ENCODE measurements around the gene ANKRD63. TPM values are rescaled to one million over a fixed set of nuclear protein-coding genes. Genes with fewer than 3 reads are reported as not detected.

ANKRD63 gene
- total RNA-seq, 4 donors from 2014 or later, result not detected

GRCh38 chr15:40257656-40258450 lies 25.0 kb downstream of the ANKRD63 start:
- in situ Hi-C loops (cut with MboI; ENCODE audit: low pct_ligation_motif_present in 1 of 4, low pct_unique_long_range_greater_than_20kb in 1 of 4, low sequenced_read_pairs in 3 of 4) (loop anchor here in 1 of 4 donors (25.0 kb wide), 1 partner anchor 221 kb away; the partner anchor contains the start of gene SRP14), intact Hi-C loops (cut with DNase I; ENCODE audit: low total_unique reads) (no loop called here)
- no peaks in the 10 kb centered on the region for H3K36me3 ChIP-seq

GRCh38 chr15:40256638-40257235 lies 26.1 kb downstream of the ANKRD63 start:
- in situ Hi-C loops (cut with MboI; ENCODE audit: low pct_ligation_motif_present in 1 of 4, low pct_unique_long_range_greater_than_20kb in 1 of 4, low sequenced_read_pairs in 3 of 4), result loop anchor here in 1 of 4 donors (25.0 kb wide), 1 partner anchor 219 kb away; the partner anchor contains the start of gene SRP14
- H3K4me1 ChIP-seq, result peaks cover 5 to 22% (median 13%) of the 10 kb centered on the region in 4 donors
- H3K27me3 ChIP-seq, result peaks cover 23% of the 10 kb centered on the region
- 70 to 90% methylated on average over 2 to 17 of the region's 17 CpGs for WGBS, 2 donors (ENCODE audit: low coverage in 1 of 2)
- no peak overlapping the region for H3K4me3 ChIP-seq
- intact Hi-C loops (cut with DNase I; ENCODE audit: low total_unique reads), result no loop called here
- no peaks in the 10 kb centered on the region for H3K9me3 ChIP-seq
- no peak for DNase-seq
- TF ChIP-seq EP300 (IDR thresholded peaks at IDR 0.05; ENCODE audit: low read depth) (no peak), CTCF (IDR thresholded peaks at IDR 0.05) (no peak), POLR2AphosphoS5 (IDR thresholded peaks at IDR 0.05) (no peak), POLR2A (IDR thresholded peaks at IDR 0.05) (no peak)
- no peak overlapping the region for H3K27ac ChIP-seq
- H3K36me3 ChIP-seq, result no peaks in the 10 kb centered on the region

More at GRCh38 chr15:40257656-40258450, 25.0 kb downstream of the ANKRD63 start:
- Histone ChIP-seq H3K4me3 (no peak overlapping the region), H3K4me1 (peaks cover 5 to 15% (median 7%) of the 10 kb centered on the region in 4 donors), H3K27ac (no peak overlapping the region), H3K27me3 (peaks cover 13% of the 10 kb centered on the region), H3K9me3 (no peaks in the 10 kb centered on the region)
- no peak for DNase-seq
- 74 to 100% methylated on average over 2 to 9 of the region's 9 CpGs for WGBS, 2 donors (ENCODE audit: low coverage in 1 of 2)
- TF ChIP-seq POLR2A (IDR thresholded peaks at IDR 0.05) (no peak), POLR2AphosphoS5 (IDR thresholded peaks at IDR 0.05) (no peak), CTCF (IDR thresholded peaks at IDR 0.05) (no peak), EP300 (IDR thresholded peaks at IDR 0.05; ENCODE audit: low read depth) (no peak)

- no peak for DNase-seq
- 73% methylated on average over 4 of the region's 4 CpGs; no CpG with 5 or more reads in 1 of the 2 donors for WGBS, 2 donors (ENCODE audit: low coverage in 1 of 2)
- no peak overlapping the region for H3K27ac ChIP-seq
- TF ChIP-seq EP300 (IDR thresholded peaks at IDR 0.05; ENCODE audit: low read depth) (no peak), POLR2AphosphoS5 (IDR thresholded peaks at IDR 0.05) (no peak), POLR2A (IDR thresholded peaks at IDR 0.05) (no peak)
- intact Hi-C loops (cut with DNase I; ENCODE audit: low total_unique reads) (no loop called here), in situ Hi-C loops (cut with MboI; ENCODE audit: low pct_ligation_motif_present in 1 of 4, low pct_unique_long_range_greater_than_20kb in 1 of 4, low sequenced_read_pairs in 3 of 4) (loop anchor here in 1 of 4 donors (25.0 kb wide), 1 partner anchor 218 kb away; the partner anchor contains the start of gene SRP14)
- peaks cover 5 to 22% (median 13%) of the 10 kb centered on the region in 4 donors for H3K4me1 ChIP-seq
- H3K36me3 ChIP-seq, result no peaks in the 10 kb centered on the region
- no peak overlapping the region for H3K4me3 ChIP-seq
- H3K9me3 ChIP-seq, result no peaks in the 10 kb centered on the region
- H3K27me3 ChIP-seq, result peaks cover 23% of the 10 kb centered on the region
Observed at GRCh38 chr15:40255033-40255432, 27.8 kb downstream of the ANKRD63 start.

GRCh38 chr15:40254452-40254851 lies 28.4 kb downstream of the ANKRD63 start:
- intact Hi-C loops (cut with DNase I; ENCODE audit: low total_unique reads), result no loop called here
- TF ChIP-seq EP300 (IDR thresholded peaks at IDR 0.05; ENCODE audit: low read depth) (no peak), CTCF (IDR thresholded peaks at IDR 0.05) (no peak), POLR2A (IDR thresholded peaks at IDR 0.05) (no peak), POLR2AphosphoS5 (IDR thresholded peaks at IDR 0.05) (no peak)
- no peak for DNase-seq
- Histone ChIP-seq H3K36me3 (no peaks in the 10 kb centered on the region), H3K4me1 (peaks cover 5 to 22% (median 13%) of the 10 kb centered on the region in 4 donors), H3K4me3 (no peak overlapping the region), H3K9me3 (no peaks in the 10 kb centered on the region), H3K27me3 (peaks cover 23% of the 10 kb centered on the region), H3K27ac (no peak overlapping the region)
- in situ Hi-C loops (cut with MboI; ENCODE audit: low pct_ligation_motif_present in 1 of 4, low pct_unique_long_range_greater_than_20kb in 1 of 4, low sequenced_read_pairs in 3 of 4), result loop anchor here in 1 of 4 donors (25.0 kb wide), 1 partner anchor 217 kb away; the partner anchor contains the start of gene SRP14
- WGBS, 2 donors (ENCODE audit: low coverage in 1 of 2), result 80 to 91% methylated on average over 1 to 3 of the region's 3 CpGs
